Thyroid gland (tissue), 4 donors: ENCODE data around the gene PAEP. TPM values are rescaled to one million over a fixed set of nuclear protein-coding genes. Genes with fewer than 3 reads are reported as not detected.

Experiments used
- DNase-seq, 2 donors: peaks; one replicate each; pipeline ENCODE4 v3.0.0-alpha.2; 2019
- H3K27ac ChIP-seq, 3 donors: fragments of 200-600 bp; sonication (generic); 1 replicate in 2 of 3; 2 replicates in 1 of 3; pipeline ENCODE4 v1.5.1; 2016 to 2019; ENCODE audit warnings: mild to moderate bottlenecking in 1 of 3, moderate library complexity in 1 of 3
- H3K27me3 ChIP-seq: fragments of 200-600 bp; sonication (generic); one replicate; pipeline ENCODE4 v1.5.1; 2019
- H3K36me3 ChIP-seq, 2 donors: fragments of 200-600 bp; sonication (generic); one replicate each; pipeline ENCODE4 v1.5.1; 2016 to 2019
- H3K4me1 ChIP-seq, 2 donors: fragments of 200-600 bp; sonication (generic); one replicate each; pipeline ENCODE4 v1.5.1; 2017 to 2019
- H3K4me3 ChIP-seq, 3 donors: fragments of 200-600 bp; sonication (generic); replicated peaks in 1 of 3; 1 replicate in 2 of 3; 2 replicates in 1 of 3; pipeline ENCODE4 v1.5.1; 2016; ENCODE audit warnings: mild to moderate bottlenecking in 1 of 3
- H3K9me3 ChIP-seq: fragments of 200-600 bp; sonication (generic); one replicate; pipeline ENCODE4 v1.5.1; 2017
- POLR2A ChIP-seq, 2 donors: fragments of 450-650 bp; IDR thresholded peaks; one replicate each; pipeline ENCODE4 v1.6.1; 2017; ENCODE audit warnings: antibody characterized with exemption in 2 of 2, mild to moderate bottlenecking in 2 of 2, moderate library complexity in 1 of 2
- WGBS, 2 donors: methylation state at CpG; one replicate each; pipeline ENCODE4 v1.1.5; 2017; 5-methylcytosine and 5-hydroxymethylcytosine counted together
- intact Hi-C: fragments of 100-400 bp; cut with DNase I; formaldehyde crosslinking; loops from one replicate; pipeline ENCODE4 v1.15.1; 2023
- total RNA-seq, 4 donors: library from RNA; depleted of rRNA; stranded (reverse); fragments of >200 nt; gene quantifications; one replicate each; pipeline ENCODE4 v1.2.3, GENCODE V29; 2016
- TF ChIP-seq, protein P1 (sequence below), 6 experiments: fragments of 200-600 bp in 3 of 6; fragments of 450-650 bp in 3 of 6; sonication (generic) in 3 of 6; IDR thresholded peaks; one replicate each; pipeline ENCODE4 v1.5.1; 2016 to 2019; ENCODE audit warnings: antibody characterized with exemption in 6 of 6, mild to moderate bottlenecking in 2 of 6, inconsistent platforms in 1 of 6, moderate library complexity in 1 of 6

The PAEP gene
- total RNA-seq, 4 donors from 2014 or later: not detected

DNA sequence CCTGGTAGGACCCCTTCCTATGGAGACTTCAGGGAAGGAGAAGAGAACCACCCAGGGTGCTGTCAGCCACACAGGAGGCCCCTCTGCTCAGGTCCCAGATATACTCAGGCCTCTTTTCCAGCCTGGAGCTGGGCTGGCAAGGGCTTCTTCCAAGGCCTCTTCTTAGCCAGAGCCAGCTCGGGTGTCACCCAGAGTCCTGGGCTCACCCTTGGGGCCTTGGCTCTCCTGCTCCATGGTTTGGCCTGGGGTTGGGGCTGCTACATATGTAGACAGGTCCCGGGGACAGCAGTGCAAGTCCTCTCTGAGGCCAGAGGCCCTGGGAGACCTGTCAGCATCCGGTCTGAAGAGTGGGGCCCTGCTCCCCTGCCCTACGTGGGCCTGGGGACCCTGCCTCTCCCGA is 22.8 kb downstream of the PAEP start:
- WGBS, 2 donors: 70 to 71% methylated on average over 4 to 5 of the region's 5 CpGs
- Histone ChIP-seq H3K27ac (no peak overlapping the region), H3K4me3 (no peak overlapping the region), H3K27me3 (no peaks in the 10 kb centered on the region), H3K36me3 (no peaks in the 10 kb centered on the region), H3K9me3 (no peaks in the 10 kb centered on the region), H3K4me1 (no peaks in the 10 kb centered on the region)
- TF ChIP-seq POLR2A (IDR thresholded peaks at IDR 0.05): no peak
- TF ChIP-seq, protein P1, sequence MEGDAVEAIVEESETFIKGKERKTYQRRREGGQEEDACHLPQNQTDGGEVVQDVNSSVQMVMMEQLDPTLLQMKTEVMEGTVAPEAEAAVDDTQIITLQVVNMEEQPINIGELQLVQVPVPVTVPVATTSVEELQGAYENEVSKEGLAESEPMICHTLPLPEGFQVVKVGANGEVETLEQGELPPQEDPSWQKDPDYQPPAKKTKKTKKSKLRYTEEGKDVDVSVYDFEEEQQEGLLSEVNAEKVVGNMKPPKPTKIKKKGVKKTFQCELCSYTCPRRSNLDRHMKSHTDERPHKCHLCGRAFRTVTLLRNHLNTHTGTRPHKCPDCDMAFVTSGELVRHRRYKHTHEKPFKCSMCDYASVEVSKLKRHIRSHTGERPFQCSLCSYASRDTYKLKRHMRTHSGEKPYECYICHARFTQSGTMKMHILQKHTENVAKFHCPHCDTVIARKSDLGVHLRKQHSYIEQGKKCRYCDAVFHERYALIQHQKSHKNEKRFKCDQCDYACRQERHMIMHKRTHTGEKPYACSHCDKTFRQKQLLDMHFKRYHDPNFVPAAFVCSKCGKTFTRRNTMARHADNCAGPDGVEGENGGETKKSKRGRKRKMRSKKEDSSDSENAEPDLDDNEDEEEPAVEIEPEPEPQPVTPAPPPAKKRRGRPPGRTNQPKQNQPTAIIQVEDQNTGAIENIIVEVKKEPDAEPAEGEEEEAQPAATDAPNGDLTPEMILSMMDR (IDR thresholded peaks at IDR 0.05): no peak
- DNase-seq: no peak
- intact Hi-C loops: no loop called here

DNA sequence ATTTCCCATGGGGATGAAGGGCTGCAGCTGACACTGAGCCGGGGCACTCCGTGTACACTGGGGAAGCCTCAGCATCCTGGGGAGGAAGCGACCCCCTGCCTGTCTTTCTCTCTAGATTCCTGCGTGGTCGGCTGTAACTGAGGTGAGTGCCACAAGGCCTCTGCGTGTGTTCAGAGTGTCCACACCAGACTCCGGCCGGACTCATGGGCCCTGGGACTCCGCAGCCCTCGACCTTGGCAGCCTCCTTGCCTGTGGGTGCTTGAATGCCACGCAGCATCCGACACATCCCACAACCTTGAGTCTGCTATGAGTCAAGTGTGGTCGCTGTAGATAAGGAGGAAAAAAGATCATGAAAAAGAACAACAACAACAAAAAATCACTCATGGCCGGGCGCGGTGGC is 23.4 kb downstream of the PAEP start:
- H3K36me3 ChIP-seq: no peaks in the 10 kb centered on the region
- H3K27ac ChIP-seq: no peak overlapping the region
- H3K27me3 ChIP-seq: no peaks in the 10 kb centered on the region
- 78 to 81% methylated on average over 16 of the region's 16 CpGs for WGBS, 2 donors
- no peaks in the 10 kb centered on the region for H3K9me3 ChIP-seq
- H3K4me1 ChIP-seq: no peaks in the 10 kb centered on the region
- no peak for TF ChIP-seq POLR2A (IDR thresholded peaks at IDR 0.05)
- TF ChIP-seq, protein P1 (IDR thresholded peaks at IDR 0.05): no peak
- DNase-seq: no peak
- no peak overlapping the region for H3K4me3 ChIP-seq
- intact Hi-C loops: no loop called here

DNA sequence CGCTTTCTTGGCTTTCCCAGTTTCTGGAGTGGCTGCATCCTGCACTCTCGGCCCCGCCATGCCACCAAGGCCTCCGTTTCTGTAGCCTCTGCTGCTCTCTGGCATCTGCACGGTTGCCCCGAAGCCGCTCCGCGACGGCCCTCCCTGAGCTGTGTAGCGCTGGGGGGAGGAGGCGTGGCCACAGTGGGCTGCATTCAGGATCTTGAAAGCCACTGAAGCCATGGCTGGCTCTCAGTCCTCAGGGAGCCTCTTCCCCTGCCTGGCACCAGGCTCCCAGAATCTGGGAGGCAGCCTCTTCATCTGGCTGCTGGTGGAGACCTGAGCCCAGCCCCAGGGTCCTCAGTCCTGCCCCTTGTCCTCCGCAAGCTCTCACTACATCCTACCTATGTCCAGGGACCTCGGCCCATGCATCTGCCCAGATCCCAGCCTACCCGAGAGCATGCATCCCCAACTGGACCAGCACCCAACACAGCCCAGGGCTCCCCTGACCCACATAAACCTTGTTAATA is 25.1 kb downstream of the PAEP start:
- Histone ChIP-seq H3K27me3 (no peaks in the 10 kb centered on the region), H3K4me1 (no peaks in the 10 kb centered on the region), H3K4me3 (no peak overlapping the region), H3K9me3 (no peaks in the 10 kb centered on the region), H3K36me3 (no peaks in the 10 kb centered on the region), H3K27ac (no peak overlapping the region)
- no peak for DNase-seq
- no peak for TF ChIP-seq POLR2A (IDR thresholded peaks at IDR 0.05)
- TF ChIP-seq, protein P1 (IDR thresholded peaks at IDR 0.05): no peak
- 67 to 77% methylated on average over 14 to 15 of the region's 15 CpGs for WGBS, 2 donors
- intact Hi-C loops: no loop called here

DNA sequence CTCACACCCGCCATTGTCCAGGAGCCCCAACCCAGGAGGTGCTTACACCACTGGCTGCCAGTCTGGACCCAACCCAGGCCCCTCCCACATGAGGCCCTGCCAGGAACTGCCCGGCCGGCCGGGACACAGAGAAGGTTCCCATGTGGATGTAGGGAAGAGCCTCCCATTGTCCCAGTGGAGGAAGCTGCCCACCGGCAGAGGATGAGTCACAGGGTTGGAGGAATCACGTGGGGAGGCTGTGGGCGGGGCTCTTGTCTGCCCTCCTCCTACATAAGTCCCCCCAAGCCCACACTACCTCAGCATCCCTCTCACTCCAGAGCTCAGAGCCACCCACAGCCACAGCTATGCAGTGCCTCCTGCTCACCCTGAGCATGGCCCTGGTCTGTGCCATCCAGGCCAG is 26.1 kb downstream of the PAEP start:
- Histone ChIP-seq H3K9me3 (no peaks in the 10 kb centered on the region), H3K36me3 (no peaks in the 10 kb centered on the region), H3K4me3 (no peak overlapping the region), H3K27ac (no peak overlapping the region), H3K27me3 (no peaks in the 10 kb centered on the region), H3K4me1 (no peaks in the 10 kb centered on the region)
- DNase-seq: no peak
- intact Hi-C loops: no loop called here
- WGBS, 2 donors: 21% methylated on average over 3 of the region's 7 CpGs; no CpG with 5 or more reads in 1 of the 2 donors
- TF ChIP-seq, protein P1 (IDR thresholded peaks at IDR 0.05): no peak
- no peak for TF ChIP-seq POLR2A (IDR thresholded peaks at IDR 0.05)

DNA sequence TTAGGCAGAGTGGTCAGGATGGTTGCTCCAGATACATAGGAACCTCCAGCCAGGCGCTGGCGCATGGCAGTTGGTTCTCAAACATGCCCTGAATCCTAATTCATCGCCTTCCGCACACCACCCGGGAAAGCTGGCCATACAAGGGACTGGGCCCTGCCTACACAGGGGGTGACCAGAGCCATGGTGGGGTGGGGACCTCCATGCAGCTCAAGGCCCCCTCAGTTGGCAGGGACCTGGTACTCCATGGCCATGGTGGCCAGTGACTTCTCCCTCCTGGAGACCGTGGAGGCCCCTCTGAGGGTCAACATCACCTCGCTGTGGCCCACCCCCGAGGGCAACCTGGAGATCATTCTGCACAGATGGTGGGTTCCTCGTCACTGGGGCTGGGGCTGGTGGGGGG is 26.8 kb downstream of the PAEP start:
- WGBS, 2 donors: 95% methylated on average over 8 of the region's 9 CpGs; no CpG with 5 or more reads in 1 of the 2 donors
- Histone ChIP-seq H3K27me3 (no peaks in the 10 kb centered on the region), H3K27ac (no peak overlapping the region), H3K4me1 (no peaks in the 10 kb centered on the region), H3K9me3 (no peaks in the 10 kb centered on the region), H3K4me3 (no peak overlapping the region), H3K36me3 (no peaks in the 10 kb centered on the region)
- intact Hi-C loops: no loop called here
- no peak for DNase-seq
- no peak for TF ChIP-seq POLR2A (IDR thresholded peaks at IDR 0.05)
- TF ChIP-seq, protein P1 (IDR thresholded peaks at IDR 0.05): no peak
